MCF 10A (cell line): Measurements from ENCODE around the gene LIN9. TPM values are rescaled to one million over a fixed set of nuclear protein-coding genes. Genes with fewer than 3 reads are reported as not detected.

Experiments
- BruUV-seq: library from RNA; stranded (reverse); fragments of 400-500 nt; replicated peaks from 2 replicates; lab custom pipeline; 2021; lab: Mats Ljungman, UMichigan
- CTCF ChIA-PET: fragments of 300-600 bp; sonication (Branson Sonifier 250); formaldehyde crosslinking; extraction: SDS; loops from one replicate; lab custom pipeline; 2021; ENCODE audit warnings: antibody characterized with exemption, inconsistent platforms; lab: Yijun Ruan, JAX
- POLR2A ChIA-PET: fragments of 300-600, 350-650 bp; sonication (Branson Sonifier 250); formaldehyde crosslinking; extraction: SDS; loops from one replicate; lab custom pipeline; 2020; ENCODE audit warnings: antibody characterized with exemption, inconsistent platforms; lab: Yijun Ruan, JAX
- DNase-seq: peaks from one replicate; pipeline ENCODE4 v3.0.0-alpha.2; 2018; ENCODE audit not compliant: unreplicated experiment
- H3K27ac Mint-ChIP-seq: one replicate; pipeline ENCODE4 v1.8.0; 2022; ENCODE audit warnings: mild to moderate bottlenecking, low read depth, mixed read lengths; ENCODE audit not compliant: unreplicated experiment
- H3K27me3 Mint-ChIP-seq: one replicate; pipeline ENCODE4 v1.8.0; 2022; ENCODE audit warnings: mixed read lengths; ENCODE audit not compliant: insufficient read depth, unreplicated experiment
- H3K36me3 Mint-ChIP-seq: one replicate; pipeline ENCODE4 v1.8.0; 2022; ENCODE audit warnings: mild to moderate bottlenecking, moderate library complexity, mixed read lengths; ENCODE audit not compliant: insufficient read depth, unreplicated experiment
- H3K4me1 Mint-ChIP-seq: one replicate; pipeline ENCODE4 v1.8.0; 2022; ENCODE audit warnings: mixed read lengths; ENCODE audit not compliant: insufficient read depth, unreplicated experiment
- H3K4me3 Mint-ChIP-seq: one replicate; pipeline ENCODE4 v1.8.0; 2022; ENCODE audit warnings: mild to moderate bottlenecking, moderate library complexity, mixed read lengths; ENCODE audit not compliant: unreplicated experiment
- H3K9me3 Mint-ChIP-seq: one replicate; pipeline ENCODE4 v1.8.0; 2022; ENCODE audit warnings: mixed read lengths; ENCODE audit not compliant: unreplicated experiment
- intact Hi-C: fragments of 100-400 bp; cut with micrococcal nuclease; formaldehyde crosslinking; loops from 2 replicates; pipeline ENCODE4 v1.14.1; 2022
- total RNA-seq: library from RNA; stranded (reverse); gene quantifications from 2 replicates; pipeline ENCODE4 v1.2.3, GENCODE V29; 2022
- TF ChIP-seq, protein P1 (sequence below): fragments of 200-600 bp; IDR thresholded peaks from one replicate; pipeline ENCODE4 v1.8.0; 2022; ENCODE audit warnings: antibody characterized with exemption, mild to moderate bottlenecking; ENCODE audit not compliant: unreplicated experiment

LIN9 gene
- total RNA-seq, 1 experiment from 2014 or later, result 10.4 TPM

DNA sequence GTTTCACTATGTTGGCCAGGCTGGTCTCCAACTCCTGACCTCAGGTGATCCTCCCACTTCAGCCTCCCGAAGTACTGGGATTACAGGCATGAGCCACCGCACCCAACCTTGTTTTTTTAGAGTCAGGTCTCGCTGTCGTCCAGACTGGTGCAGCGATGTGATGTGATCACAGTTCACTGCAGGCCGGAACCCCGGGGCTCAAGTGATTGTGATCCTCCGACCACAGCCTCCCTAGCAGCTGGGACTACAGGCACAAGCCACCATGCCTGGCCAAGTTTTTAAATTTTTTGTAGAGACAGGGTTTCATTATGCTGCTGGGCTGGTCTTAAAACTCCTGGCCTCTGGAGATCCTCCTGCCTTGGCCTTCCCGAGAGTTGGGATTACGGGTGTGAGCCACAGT, 46.1 kb upstream of the LIN9 start:
- Mint-ChIP-seq H3K27ac (no peak overlapping the region), H3K36me3 (peaks cover 31% of the 10 kb centered on the region), H3K27me3 (no peaks in the 10 kb centered on the region), H3K4me3 (no peak overlapping the region), H3K9me3 (no peaks in the 10 kb centered on the region), H3K4me1 (no peaks in the 10 kb centered on the region)
- POLR2A ChIA-PET, result no interaction called here
- TF ChIP-seq, protein P1, sequence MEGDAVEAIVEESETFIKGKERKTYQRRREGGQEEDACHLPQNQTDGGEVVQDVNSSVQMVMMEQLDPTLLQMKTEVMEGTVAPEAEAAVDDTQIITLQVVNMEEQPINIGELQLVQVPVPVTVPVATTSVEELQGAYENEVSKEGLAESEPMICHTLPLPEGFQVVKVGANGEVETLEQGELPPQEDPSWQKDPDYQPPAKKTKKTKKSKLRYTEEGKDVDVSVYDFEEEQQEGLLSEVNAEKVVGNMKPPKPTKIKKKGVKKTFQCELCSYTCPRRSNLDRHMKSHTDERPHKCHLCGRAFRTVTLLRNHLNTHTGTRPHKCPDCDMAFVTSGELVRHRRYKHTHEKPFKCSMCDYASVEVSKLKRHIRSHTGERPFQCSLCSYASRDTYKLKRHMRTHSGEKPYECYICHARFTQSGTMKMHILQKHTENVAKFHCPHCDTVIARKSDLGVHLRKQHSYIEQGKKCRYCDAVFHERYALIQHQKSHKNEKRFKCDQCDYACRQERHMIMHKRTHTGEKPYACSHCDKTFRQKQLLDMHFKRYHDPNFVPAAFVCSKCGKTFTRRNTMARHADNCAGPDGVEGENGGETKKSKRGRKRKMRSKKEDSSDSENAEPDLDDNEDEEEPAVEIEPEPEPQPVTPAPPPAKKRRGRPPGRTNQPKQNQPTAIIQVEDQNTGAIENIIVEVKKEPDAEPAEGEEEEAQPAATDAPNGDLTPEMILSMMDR, result no peak
- intact Hi-C loops, result no loop called here
- CTCF ChIA-PET, result interaction anchor here (0.6 kb wide), 1 partner anchor 209 kb away, joined by 3 read pairs; no protein-coding TSS in a partner anchor
- no peak for DNase-seq
- no TSS peak for BruUV-seq

DNA sequence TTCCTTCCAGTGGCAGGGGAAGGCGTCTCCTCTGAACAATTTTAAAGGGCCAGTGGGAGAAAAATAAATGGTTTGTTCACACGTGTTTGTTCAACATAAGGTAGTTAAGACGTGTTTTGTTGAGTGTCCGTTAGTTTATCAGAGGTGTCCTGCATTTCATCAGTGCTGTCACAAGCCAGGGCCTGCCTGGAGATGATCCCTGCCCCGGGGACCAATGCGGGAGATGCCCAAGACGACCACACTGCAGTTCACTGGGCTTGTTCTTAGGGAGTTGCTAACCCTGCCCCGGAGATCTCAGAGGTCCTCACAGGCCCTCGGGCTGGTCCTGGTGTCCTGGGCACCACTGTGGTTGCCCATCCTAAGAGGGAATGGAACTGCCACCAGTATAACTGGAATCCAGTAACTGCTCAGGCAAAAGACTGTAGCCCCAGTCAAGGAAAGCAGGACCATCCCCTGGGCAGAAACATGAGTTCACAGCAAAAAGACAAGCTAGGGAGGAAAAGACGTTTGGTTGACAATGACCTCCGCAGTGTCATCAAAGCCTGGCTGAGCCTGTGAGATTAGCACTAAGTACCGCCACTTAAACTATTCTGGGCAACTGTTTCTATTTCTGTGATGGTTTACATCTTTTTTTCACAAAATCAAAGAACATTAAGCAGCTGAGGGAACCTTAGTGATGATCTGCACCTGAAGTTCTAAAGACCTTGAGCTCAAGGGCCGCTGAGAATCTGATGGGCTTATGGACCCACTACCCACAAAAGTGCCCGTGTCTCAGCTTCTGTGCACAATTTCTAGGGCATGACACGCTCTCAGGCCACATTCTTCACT, 44.9 kb upstream of the LIN9 start:
- no TSS peak for BruUV-seq
- TF ChIP-seq, protein P1, result no peak
- intact Hi-C loops, result no loop called here
- CTCF ChIA-PET, result interaction anchor here (0.6 to 2.3 kb wide), 5 partner anchors 9 to 289 kb away, joined by 3 to 10 read pairs (median 4); no protein-coding TSS in a partner anchor
- H3K36me3 Mint-ChIP-seq, result peaks cover 20% of the 10 kb centered on the region
- no peak for DNase-seq
- H3K4me1 Mint-ChIP-seq, result no peaks in the 10 kb centered on the region
- no peaks in the 10 kb centered on the region for H3K9me3 Mint-ChIP-seq
- H3K27me3 Mint-ChIP-seq, result no peaks in the 10 kb centered on the region
- POLR2A ChIA-PET, result interaction anchor here (0.6 kb wide), 1 partner anchor 174 kb away, joined by 4 read pairs; no protein-coding TSS in a partner anchor
- no peak overlapping the region for H3K27ac Mint-ChIP-seq
- no peak overlapping the region for H3K4me3 Mint-ChIP-seq

DNA sequence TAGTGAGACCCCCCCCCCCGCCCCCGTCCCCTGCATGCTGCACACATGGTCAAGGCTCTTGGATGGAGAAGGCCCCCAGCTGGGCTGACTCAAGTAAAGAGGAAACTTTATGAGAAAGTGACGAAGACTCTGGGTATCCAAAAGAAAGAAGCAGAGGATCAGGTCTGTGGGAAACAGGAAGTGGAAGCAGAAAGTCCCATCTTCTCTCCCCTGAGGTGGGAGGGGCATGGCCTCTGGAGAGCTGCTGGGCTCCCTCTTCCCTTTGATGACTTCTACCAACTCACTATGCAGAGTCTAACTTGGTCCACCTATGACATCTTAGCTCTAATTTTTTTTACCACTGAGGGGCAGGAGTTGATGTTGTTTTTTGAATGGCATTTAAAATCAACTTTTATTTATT, 42.7 kb upstream of the LIN9 start:
- intact Hi-C loops, result no loop called here
- BruUV-seq, result no TSS peak
- Mint-ChIP-seq H3K27me3 (no peaks in the 10 kb centered on the region), H3K4me1 (no peaks in the 10 kb centered on the region), H3K9me3 (no peaks in the 10 kb centered on the region), H3K4me3 (no peak overlapping the region), H3K27ac (no peak overlapping the region), H3K36me3 (no peaks in the 10 kb centered on the region)
- POLR2A ChIA-PET, result interaction anchor here (1.1 kb wide), 1 partner anchor 227 kb away, joined by 5 read pairs; no protein-coding TSS in a partner anchor
- TF ChIP-seq, protein P1, result no peak
- CTCF ChIA-PET, result interaction anchor here (0.6 to 2.3 kb wide), 5 partner anchors 11 to 226 kb away, joined by 5 to 10 read pairs (median 6); partner anchors contain the start of gene PARP1
- no peak for DNase-seq

DNA sequence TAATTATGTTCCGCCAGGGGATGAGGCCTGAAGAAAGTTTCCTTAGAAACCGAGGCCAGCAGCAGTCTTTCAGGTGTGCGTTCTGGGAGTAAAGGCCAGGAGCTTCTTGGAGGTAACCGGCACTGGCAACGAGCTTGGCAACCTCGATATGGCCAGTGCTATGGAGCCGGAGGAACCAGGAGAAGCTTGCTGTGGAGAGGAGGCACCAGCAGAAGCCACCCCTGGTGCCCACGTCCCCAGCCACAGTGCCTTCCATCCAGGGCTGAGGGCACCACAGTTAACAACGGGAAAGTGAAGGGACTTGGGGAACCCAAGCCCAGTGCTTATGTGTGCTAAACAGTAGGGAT, 41.5 kb upstream of the LIN9 start:
- intact Hi-C loops, result no loop called here
- Mint-ChIP-seq H3K27me3 (no peaks in the 10 kb centered on the region), H3K4me3 (no peak overlapping the region), H3K4me1 (no peaks in the 10 kb centered on the region), H3K27ac (no peak overlapping the region), H3K9me3 (no peaks in the 10 kb centered on the region), H3K36me3 (no peaks in the 10 kb centered on the region)
- BruUV-seq, result no TSS peak
- ChIA-PET POLR2A (interaction anchor here (1.0 kb wide), 1 partner anchor 10 kb away, joined by 3 read pairs; no protein-coding TSS in a partner anchor), CTCF (no interaction called here)
- TF ChIP-seq, protein P1, result no peak
- DNase-seq, result no peak
